GM10248 (cell line): ENCODE measurements around the gene FRMD6.

Source experiments
- CTCF ChIA-PET: fragments of 300-600 bp; sonication (Branson Sonifier 250); formaldehyde crosslinking; extraction: SDS; loops from one replicate; lab custom pipeline; 2021; ENCODE audit warnings: antibody characterized with exemption; lab: Yijun Ruan, JAX
- POLR2A ChIA-PET: fragments of 350-650 bp; sonication (Branson Sonifier 250); formaldehyde crosslinking; extraction: SDS; loops from one replicate; lab custom pipeline; 2020; ENCODE audit warnings: antibody characterized with exemption; lab: Yijun Ruan, JAX
- DNase-seq: peaks from one replicate; pipeline ENCODE4 v3.0.0; 2012; ENCODE audit errors: extremely low spot score
- CTCF ChIP-seq: IDR thresholded peaks from 2 replicates; pipeline ENCODE4 v1.5.1; 2012; ENCODE audit warnings: mild to moderate bottlenecking, low read depth; ENCODE audit errors: extremely low read depth, missing control alignments, control extremely low read depth

FRMD6 gene

GRCh38 chr14:51692646-51693045 is 40.9 kb downstream of the FRMD6 start:
- DNase-seq, result no peak
- ChIA-PET POLR2A (no interaction called here), CTCF (interaction anchor here (1.3 kb wide), 2 partner anchors 11 to 374 kb away, joined by 3 to 6 read pairs; no protein-coding TSS in a partner anchor)
- TF ChIP-seq CTCF, result no peak

- DNase-seq, result no peak
- CTCF ChIA-PET, result interaction anchor here (1.4 kb wide), 2 partner anchors 10 to 42 kb away, joined by 3 to 4 read pairs; no protein-coding TSS in a partner anchor
- POLR2A ChIA-PET, result no interaction called here
- no peak for TF ChIP-seq CTCF
Measured at GRCh38 chr14:51697848-51698247, 46.1 kb downstream of the FRMD6 start.

- POLR2A ChIA-PET, result no interaction called here
- CTCF ChIA-PET, result no interaction called here
- no peak for DNase-seq
- TF ChIP-seq CTCF, result no peak
Measured at GRCh38 chr14:51701951-51702350, 50.2 kb downstream of the FRMD6 start.

GRCh38 chr14:51703787-51704186 is 52.1 kb downstream of the FRMD6 start:
- no peak for DNase-seq
- ChIA-PET POLR2A (no interaction called here), CTCF (interaction anchor here (1.0 to 2.4 kb wide), 2 partner anchors 14 to 22 kb away, joined by 3 to 6 read pairs; no protein-coding TSS in a partner anchor)

GRCh38 chr14:51704545-51704944 is 52.8 kb downstream of the FRMD6 start:
- ChIA-PET CTCF (interaction anchor here (2.4 kb wide), 1 partner anchor 15 kb away, joined by 6 read pairs; no protein-coding TSS in a partner anchor), POLR2A (no interaction called here)
- DNase-seq, result no peak
- TF ChIP-seq CTCF, result no peak

More at GRCh38 chr14:51703787-51704186, 52.1 kb downstream of the FRMD6 start:
- no peak for TF ChIP-seq CTCF

- TF ChIP-seq CTCF, result no peak
- POLR2A ChIA-PET, result no interaction called here
- DNase-seq, result no peak
- CTCF ChIA-PET, result interaction anchor here (1.7 kb wide), 1 partner anchor 9 kb away, joined by 4 read pairs; no protein-coding TSS in a partner anchor
Measured at GRCh38 chr14:51707327-51707726, 55.6 kb downstream of the FRMD6 start.
